Karpas-422 (cell line): ENCODE results near the gene SGCA. TPM values are rescaled to one million over a fixed set of nuclear protein-coding genes. Genes with fewer than 3 reads are reported as not detected.

ENCODE experiments used
- DNase-seq: peaks from one replicate; pipeline ENCODE4 v3.0.0-alpha.2; 2015
- H2AFZ ChIP-seq: fragments of 200-600 bp; sonication (generic); 2 replicates; pipeline ENCODE4 v1.6.1; 2014; ENCODE audit warnings: antibody characterized with exemption, low read length, mixed read lengths
- H3K27ac ChIP-seq: fragments of 200-600 bp; sonication (generic); 2 replicates; pipeline ENCODE4 v1.5.1; 2014; ENCODE audit warnings: mild to moderate bottlenecking, low read length, moderate library complexity
- H3K27me3 ChIP-seq: fragments of 200-600 bp; sonication (generic); 2 replicates; pipeline ENCODE4 v1.6.1; 2014; ENCODE audit warnings: low read length, mixed read lengths
- H3K36me3 ChIP-seq: fragments of 200-600 bp; sonication (generic); 2 replicates; pipeline ENCODE4 v1.6.1; 2014; ENCODE audit warnings: low read length, mixed read lengths; ENCODE audit not compliant: insufficient read depth
- H3K4me1 ChIP-seq: fragments of 200-600 bp; sonication (generic); 2 replicates; pipeline ENCODE4 v1.6.1; 2014; ENCODE audit warnings: mild to moderate bottlenecking, low read length, mixed read lengths
- H3K4me2 ChIP-seq: fragments of 200-600 bp; sonication (generic); 2 replicates; pipeline ENCODE4 v1.6.1; 2014; ENCODE audit warnings: low read length, low read depth, mild to moderate bottlenecking; ENCODE audit not compliant: poor library complexity, severe bottlenecking
- H3K4me3 ChIP-seq: fragments of 200-600 bp; sonication (generic); 2 replicates; pipeline ENCODE4 v1.5.1; 2014; ENCODE audit warnings: mild to moderate bottlenecking, antibody characterized with exemption, low read length, mixed read lengths
- H3K79me2 ChIP-seq: fragments of 200-600 bp; sonication (generic); 2 replicates; pipeline ENCODE4 v1.6.1; 2014; ENCODE audit warnings: mild to moderate bottlenecking, low read length, mixed read lengths
- H3K9ac ChIP-seq: fragments of 200-600 bp; sonication (generic); 2 replicates; pipeline ENCODE4 v1.6.0; 2014; ENCODE audit warnings: low read length
- H3K9me2 ChIP-seq: fragments of 200-600 bp; sonication (generic), shearing (Covaris generic); replicated peaks from 2 replicates; pipeline ENCODE4 v1.6.0; 2014; ENCODE audit warnings: mild to moderate bottlenecking, low read length, moderate library complexity; ENCODE audit not compliant: insufficient read depth
- H3K9me3 ChIP-seq: fragments of 300-700, 200-600 bp; sonication (generic); 2 replicates; pipeline ENCODE4 v1.6.1; 2014; ENCODE audit warnings: low read length, mixed read lengths
- H4K20me1 ChIP-seq: fragments of 200-600 bp; sonication (generic); 2 replicates; pipeline ENCODE4 v1.6.1; 2014; ENCODE audit warnings: mild to moderate bottlenecking, antibody characterized with exemption, low read length, low read depth; ENCODE audit not compliant: insufficient read depth
- total RNA-seq: library from RNA; depleted of rRNA; stranded (reverse); fragments of >200 nt; shearing (Covaris generic); gene quantifications from 2 replicates; pipeline ENCODE4 v1.2.3, GENCODE V29; 2014; ENCODE audit warnings: low replicate concordance

SGCA gene
- total RNA-seq, 1 experiment from 2014 or later, result not detected

DNA sequence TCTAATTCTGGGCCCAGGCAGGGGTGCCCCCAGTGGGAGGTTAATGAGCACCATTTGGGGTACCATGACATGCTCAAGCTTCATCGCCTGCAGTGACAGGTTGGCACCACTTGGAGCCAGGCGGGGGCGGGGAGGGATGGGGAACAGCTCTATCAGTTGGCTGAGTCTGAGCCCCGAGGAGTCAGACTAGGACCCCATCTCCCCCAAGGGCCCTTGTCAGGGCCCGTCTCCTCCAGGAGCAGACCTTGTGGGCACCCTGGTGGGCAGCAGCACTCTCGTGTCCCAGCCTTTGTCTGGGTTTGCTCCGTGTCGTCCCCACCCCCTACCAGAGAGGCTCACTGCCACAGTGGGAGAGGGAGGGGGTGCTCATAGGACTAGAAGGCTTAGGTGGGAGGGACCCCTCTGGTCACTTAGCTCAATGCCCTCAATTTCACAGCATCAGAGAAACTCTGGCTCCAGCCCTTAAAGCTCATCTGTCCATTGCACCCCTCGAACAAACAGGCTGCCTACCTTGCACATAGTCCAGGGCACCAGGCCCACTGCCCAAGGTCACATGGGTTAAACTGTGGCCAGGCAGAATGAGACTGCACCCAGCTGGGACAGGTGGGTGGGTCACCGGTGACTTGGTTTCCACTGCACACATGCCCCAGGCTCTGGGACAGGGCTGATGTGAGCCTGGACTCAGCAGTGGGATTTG is 19.4 kb upstream of the SGCA start:
- Histone ChIP-seq H3K4me1 (peaks cover 49% of the 10 kb centered on the region), H3K79me2 (peaks cover 75% of the 10 kb centered on the region), H3K9me2 (no peaks in the 10 kb centered on the region), H3K4me3 (peak overlapping the region; percentile 95), H3K9ac (peak overlapping the region; percentile 98), H4K20me1 (peaks cover 45% of the 10 kb centered on the region), H3K27me3 (no peaks in the 10 kb centered on the region), H2AFZ (no peak overlapping the region), H3K36me3 (peaks cover 28% of the 10 kb centered on the region), H3K9me3 (no peaks in the 10 kb centered on the region), H3K4me2 (peak overlapping the region; percentile 98), H3K27ac (peak overlapping the region; percentile 97)
- DNase-seq, result peak; percentile 68

DNA sequence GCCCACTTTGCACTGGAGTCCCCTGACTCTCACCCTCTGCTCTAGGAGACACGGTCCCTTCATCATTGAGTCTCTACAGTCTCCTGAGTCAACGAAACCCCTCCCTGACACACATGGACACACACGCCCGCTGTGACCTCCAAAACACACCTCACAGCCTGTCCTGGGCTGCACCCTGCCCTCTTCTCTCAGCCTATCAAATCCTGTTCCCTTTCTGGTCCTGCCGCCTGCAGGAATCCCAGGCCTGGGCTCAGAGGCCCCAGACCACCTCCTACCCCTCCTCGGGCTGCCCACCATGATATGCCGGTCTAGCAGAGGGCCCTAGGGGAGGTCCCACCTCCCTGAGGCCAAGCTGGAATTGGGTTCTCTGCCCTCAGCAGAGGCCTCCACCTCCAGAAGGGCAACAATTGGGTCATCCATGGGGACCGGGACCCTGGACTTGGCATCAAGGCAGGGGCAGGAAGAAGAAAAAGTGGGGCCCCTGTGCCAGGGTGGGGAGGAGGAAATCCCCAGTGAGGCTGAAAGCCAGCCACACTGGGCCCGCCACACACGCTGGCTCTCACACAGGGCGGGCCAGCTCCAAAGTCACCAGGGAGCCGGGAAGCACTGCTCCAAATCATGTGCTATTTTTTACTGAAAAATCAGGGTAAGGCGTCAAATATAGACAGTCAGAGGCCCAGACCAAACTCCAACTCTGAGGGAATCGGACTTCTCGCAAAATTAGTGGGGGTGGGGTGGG is 18.7 kb upstream of the SGCA start:
- no peaks in the 10 kb centered on the region for H3K9me2 ChIP-seq
- peaks cover 77% of the 10 kb centered on the region for H3K79me2 ChIP-seq
- peak; percentile 55 for DNase-seq
- peak overlapping the region; percentile 95 for H3K4me3 ChIP-seq
- peaks cover 57% of the 10 kb centered on the region for H3K4me1 ChIP-seq
- peak overlapping the region; percentile 97 for H3K27ac ChIP-seq
- H3K4me2 ChIP-seq, result peak overlapping the region; percentile 98
- peak overlapping the region; percentile 98 for H3K9ac ChIP-seq
- peaks cover 45% of the 10 kb centered on the region for H4K20me1 ChIP-seq
- no peaks in the 10 kb centered on the region for H3K9me3 ChIP-seq
- H3K27me3 ChIP-seq, result no peaks in the 10 kb centered on the region
- peaks cover 25% of the 10 kb centered on the region for H3K36me3 ChIP-seq
- H2AFZ ChIP-seq, result no peak overlapping the region

DNA sequence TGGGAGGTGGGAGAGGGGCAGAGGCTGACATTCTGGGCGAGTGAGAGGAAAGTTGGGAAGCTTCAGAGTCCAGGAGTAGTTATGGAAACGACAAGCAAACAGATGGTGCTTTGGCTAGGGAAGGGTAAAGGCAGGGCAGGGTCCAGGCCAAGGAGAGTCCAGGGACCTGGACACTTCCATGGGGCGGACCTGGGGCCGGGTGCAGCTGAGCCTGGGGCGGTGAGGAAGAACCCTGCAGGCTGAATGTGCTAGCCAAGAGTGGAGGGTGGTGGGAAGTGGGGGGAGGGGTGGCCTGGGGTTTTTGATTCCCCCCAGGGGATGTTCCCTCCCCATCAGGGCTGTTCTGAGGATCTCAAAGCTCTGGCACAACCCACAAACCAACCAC is 18.0 kb upstream of the SGCA start:
- H4K20me1 ChIP-seq, result peaks cover 43% of the 10 kb centered on the region

DNA sequence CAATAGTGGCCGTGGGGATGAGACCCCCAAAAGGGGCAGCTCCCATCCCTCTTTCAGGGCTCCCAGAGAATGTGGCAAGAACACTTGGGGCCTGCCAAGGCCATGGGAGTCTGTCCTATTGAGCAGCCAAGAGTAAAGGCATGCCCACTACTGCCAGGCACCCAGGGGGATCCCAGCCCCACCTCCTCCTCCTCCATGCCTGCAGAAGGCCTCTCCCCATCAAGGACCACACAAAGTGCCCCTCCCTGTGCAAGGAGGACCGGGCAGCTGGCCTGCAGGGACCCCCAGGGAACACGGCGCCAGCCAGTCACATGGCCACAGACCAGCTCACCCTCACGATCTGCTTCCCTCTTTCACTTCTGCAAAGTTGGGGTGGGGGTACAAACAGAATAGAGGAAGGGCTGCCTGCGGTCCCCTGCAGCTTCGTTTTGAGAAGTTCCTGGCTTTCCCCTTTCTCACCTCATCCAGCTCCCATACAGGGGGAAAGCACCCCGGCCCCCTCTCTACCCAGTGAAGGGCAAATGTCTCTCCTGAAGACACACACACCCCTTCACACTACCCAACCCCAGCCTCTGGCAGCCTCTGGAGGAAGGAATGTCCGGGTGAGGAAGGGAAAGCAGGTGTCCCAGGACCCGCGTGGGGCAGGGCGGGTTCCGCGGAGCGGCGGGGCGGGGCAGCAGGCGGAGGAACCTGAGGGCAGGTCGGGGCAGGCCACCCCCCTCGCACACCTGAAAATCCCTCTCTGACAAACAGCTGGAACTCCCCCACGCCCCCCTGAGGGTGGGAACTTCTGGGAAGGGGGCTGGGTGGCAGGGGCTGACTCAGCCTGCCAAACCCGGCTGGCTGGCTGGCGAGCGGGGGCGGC is 17.3 kb upstream of the SGCA start:
- H3K9ac ChIP-seq, result peak overlapping the region; percentile 98
- H4K20me1 ChIP-seq, result peaks cover 39% of the 10 kb centered on the region
- peak overlapping the region; percentile 97 for H3K27ac ChIP-seq
- peak overlapping the region; percentile 95 for H3K4me3 ChIP-seq
- peaks cover 75% of the 10 kb centered on the region for H3K79me2 ChIP-seq
- H2AFZ ChIP-seq, result no peak overlapping the region
- H3K36me3 ChIP-seq, result peaks cover 21% of the 10 kb centered on the region
- H3K4me2 ChIP-seq, result peak overlapping the region; percentile 98
- DNase-seq, result peak; percentile 94
- no peaks in the 10 kb centered on the region for H3K27me3 ChIP-seq
- no peaks in the 10 kb centered on the region for H3K9me3 ChIP-seq
- H3K4me1 ChIP-seq, result peaks cover 63% of the 10 kb centered on the region
- no peaks in the 10 kb centered on the region for H3K9me2 ChIP-seq

More for the DNA sequence above, 18.0 kb upstream of the SGCA start:
- peak; percentile 64 for DNase-seq
- H3K4me3 ChIP-seq, result peak overlapping the region; percentile 95
- H2AFZ ChIP-seq, result no peak overlapping the region
- peak overlapping the region; percentile 98 for H3K9ac ChIP-seq
- H3K27ac ChIP-seq, result peak overlapping the region; percentile 97
- H3K9me3 ChIP-seq, result no peaks in the 10 kb centered on the region
- H3K4me2 ChIP-seq, result peak overlapping the region; percentile 98
- no peaks in the 10 kb centered on the region for H3K9me2 ChIP-seq
- peaks cover 76% of the 10 kb centered on the region for H3K79me2 ChIP-seq
- H3K4me1 ChIP-seq, result peaks cover 63% of the 10 kb centered on the region
- H3K27me3 ChIP-seq, result no peaks in the 10 kb centered on the region
- peaks cover 21% of the 10 kb centered on the region for H3K36me3 ChIP-seq

DNA sequence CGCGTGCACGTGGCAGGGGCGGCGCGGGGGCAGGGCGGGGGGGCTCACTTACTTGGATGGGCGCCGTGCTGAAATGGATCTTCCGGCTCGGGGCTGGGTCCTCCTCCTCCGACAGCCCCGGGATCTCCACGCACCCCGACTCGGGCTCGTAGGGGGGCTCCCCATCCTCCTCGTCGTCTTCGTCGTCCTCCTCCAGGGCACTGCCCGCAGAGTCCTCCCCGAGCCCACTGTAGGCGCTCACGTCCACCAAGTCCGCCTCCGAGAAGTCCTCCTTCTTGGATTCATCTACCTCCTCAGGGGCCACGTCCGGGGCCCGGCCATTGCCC is 16.8 kb upstream of the SGCA start:
- H2AFZ ChIP-seq, result no peak overlapping the region
- peaks cover 15% of the 10 kb centered on the region for H3K36me3 ChIP-seq
- peaks cover 69% of the 10 kb centered on the region for H3K79me2 ChIP-seq
- peaks cover 35% of the 10 kb centered on the region for H4K20me1 ChIP-seq
- peak overlapping the region; percentile 95 for H3K4me3 ChIP-seq
- H3K27me3 ChIP-seq, result no peaks in the 10 kb centered on the region
- peak overlapping the region; percentile 97 for H3K27ac ChIP-seq
- peak overlapping the region; percentile 98 for H3K4me2 ChIP-seq
- H3K9me2 ChIP-seq, result no peaks in the 10 kb centered on the region
- DNase-seq, result no peak
- peak overlapping the region; percentile 98 for H3K9ac ChIP-seq
- no peaks in the 10 kb centered on the region for H3K9me3 ChIP-seq
- peaks cover 62% of the 10 kb centered on the region for H3K4me1 ChIP-seq

DNA sequence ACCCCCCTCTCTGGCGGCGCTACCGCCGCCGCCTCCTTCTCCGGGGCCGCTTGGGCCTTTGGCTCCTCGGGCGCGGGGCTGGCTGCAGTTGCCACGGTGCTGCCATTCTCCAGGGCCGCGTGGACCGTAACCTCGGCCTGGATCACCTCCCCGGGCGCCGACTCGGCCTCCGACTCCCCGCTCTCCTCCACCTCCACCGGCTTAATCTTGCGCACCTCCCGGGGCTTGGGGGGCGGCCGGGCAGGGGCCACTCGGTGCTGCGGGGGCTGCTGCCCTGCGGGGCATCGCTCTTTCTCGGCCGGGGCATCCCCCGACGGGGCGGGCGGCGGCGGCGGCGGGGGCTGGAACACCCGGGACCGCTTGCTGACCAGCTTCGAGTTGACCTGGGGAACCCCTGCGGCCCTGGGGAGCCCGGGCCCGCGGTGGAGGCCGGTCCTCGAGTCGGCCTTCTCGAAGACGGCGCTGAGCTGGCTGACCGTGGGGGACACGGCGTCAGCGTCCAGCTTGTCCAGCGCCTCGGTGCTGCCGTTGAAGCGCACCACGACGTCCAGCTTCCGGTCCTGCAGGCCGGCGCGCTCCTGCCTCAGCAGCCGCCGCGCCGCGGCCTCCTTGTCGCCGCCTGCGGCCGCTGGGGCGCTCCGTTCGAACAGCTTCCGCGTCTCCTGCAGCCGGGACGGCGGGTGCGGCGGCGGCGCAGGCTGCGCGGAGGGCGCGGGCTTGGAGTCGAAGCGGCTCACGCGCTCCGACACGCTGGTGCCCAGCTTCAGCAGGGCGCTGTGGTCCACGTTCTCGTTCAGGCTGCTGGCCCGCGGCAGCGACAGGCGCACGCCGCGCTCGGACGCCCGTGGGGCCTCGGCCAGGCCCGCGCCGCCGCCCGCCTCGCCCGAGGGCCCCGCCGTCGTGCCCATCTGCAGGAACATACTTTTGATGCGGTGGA is 16.1 kb upstream of the SGCA start:
- H3K36me3 ChIP-seq, result peaks cover 8% of the 10 kb centered on the region
- H2AFZ ChIP-seq, result no peak overlapping the region

DNA sequence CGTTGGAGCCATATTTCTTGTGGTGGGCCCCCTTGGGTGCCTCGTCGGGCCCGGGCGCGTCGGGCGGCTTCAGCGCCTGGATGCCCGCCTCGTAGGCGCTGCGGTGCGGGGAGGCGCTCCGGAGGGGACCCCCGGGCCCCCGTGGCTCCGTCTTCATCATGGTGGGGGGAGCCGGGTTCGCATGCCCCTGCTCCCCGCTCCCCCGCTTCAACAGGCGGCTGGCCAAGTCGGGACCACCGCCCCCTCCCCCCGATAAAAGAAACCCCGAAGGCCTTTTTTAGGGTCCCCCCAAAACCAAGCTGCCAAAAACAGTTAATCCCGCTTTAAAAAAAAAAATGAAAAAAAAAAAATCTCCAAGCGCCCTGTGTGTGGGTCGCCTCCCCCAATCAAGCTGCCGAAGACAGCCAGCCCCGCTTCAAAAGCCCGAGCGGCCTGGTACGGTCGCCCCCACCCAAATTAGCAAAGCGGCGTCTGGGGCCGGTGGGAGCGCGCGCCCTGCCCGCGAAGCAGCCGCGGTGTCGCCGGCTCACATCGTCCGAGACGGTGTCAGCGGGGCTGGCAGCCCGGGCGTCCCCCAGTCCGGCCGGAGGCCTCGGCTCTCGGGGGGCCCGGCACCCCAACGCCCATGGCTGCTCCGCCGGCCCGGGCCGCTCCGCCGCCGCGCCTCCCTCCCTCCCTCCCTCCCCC is 15.3 kb upstream of the SGCA start, which contains the start of gene PPP1R9B:
PPP1R9B (minus strand) TSS at position 324 of the 687 bp plus-strand sequence; CDS start at position 160, 164 bp downstream.
- Histone ChIP-seq H4K20me1 (peaks cover 23% of the 10 kb centered on the region), H3K4me1 (peaks cover 52% of the 10 kb centered on the region), H3K36me3 (0 out of 2 replicates have a peak, but pooled peaks cover under 1% of the 10 kb centered on the region), H3K4me2 (peak within 1 kb of the TSS; percentile 98), H3K9me3 (no peaks in the 10 kb centered on the region), H3K4me3 (peak within 1 kb of the TSS; percentile 95), H3K9ac (peak within 1 kb of the TSS; percentile 98), H3K9me2 (no peaks in the 10 kb centered on the region), H2AFZ (peak within 1 kb of the TSS; percentile 48; the same call in 1 of the 2 replicates), H3K27ac (peak within 1 kb of the TSS; percentile 97), H3K79me2 (peaks cover 54% of the 10 kb centered on the region), H3K27me3 (no peaks in the 10 kb centered on the region)
- DNase-seq, result peak; percentile 67

More for the DNA sequence above, 16.1 kb upstream of the SGCA start:
- Histone ChIP-seq H3K27ac (peak overlapping the region; percentile 97), H3K9me2 (no peaks in the 10 kb centered on the region), H3K9me3 (no peaks in the 10 kb centered on the region), H3K79me2 (peaks cover 63% of the 10 kb centered on the region), H3K9ac (peak overlapping the region; percentile 98), H3K4me1 (peaks cover 55% of the 10 kb centered on the region), H3K4me3 (peak overlapping the region; percentile 95), H3K4me2 (peak overlapping the region; percentile 98), H3K27me3 (no peaks in the 10 kb centered on the region), H4K20me1 (peaks cover 30% of the 10 kb centered on the region)
- peak; percentile 84 for DNase-seq
